HCT116 (cell line): ENCODE results near the gene EBPL. TPM values are rescaled to one million over a fixed set of nuclear protein-coding genes. Genes with fewer than 3 reads are reported as not detected.

Experiments
- ATAC-seq: fragments of 200-7000 bp; cut with Tn5 transposase; 2 replicates; pipeline ENCODE4 v1.9.1; 2020; ENCODE audit warnings: mild to moderate bottlenecking, moderate library complexity
- BruUV-seq: library from RNA; stranded (reverse); fragments of 400-500 nt; replicated peaks from 2 replicates; lab custom pipeline; 2021; lab: Mats Ljungman, UMichigan
- CTCF ChIA-PET: fragments of 300-600 bp; sonication (Branson Sonifier 250); formaldehyde crosslinking; loops from one replicate; lab custom pipeline; 2021; ENCODE audit warnings: antibody characterized with exemption; lab: Charles Lee
- POLR2A ChIA-PET: fragments of 300-600, 350-600 bp; sonication (Branson Sonifier 250); formaldehyde crosslinking; loops from one replicate; lab custom pipeline; 2021; ENCODE audit warnings: antibody characterized with exemption; lab: Charles Lee
- RAD21 ChIA-PET, 2 experiments: fragments of 300-600 bp; sonication (Branson Sonifier 250); formaldehyde crosslinking; loops; one replicate each; lab custom pipeline; 2023; ENCODE audit warnings: low total read pairs in 2 of 2; ENCODE audit not compliant: uncharacterized antibody in 2 of 2, unreplicated experiment in 2 of 2, low non-redundant PET in 1 of 2; lab: Charles Lee
- DNase-seq: peaks from one replicate; pipeline ENCODE4 v3.0.0-alpha.2; 2010; ENCODE audit warnings: low read depth, low spot score
- H2AFZ ChIP-seq: fragments of 200-600 bp; shearing (Covaris generic), sonication (generic); 2 replicates; pipeline ENCODE4 v1.6.1; 2017; ENCODE audit warnings: low read depth, mixed run types, mixed read lengths, antibody characterized with exemption, low read length; ENCODE audit not compliant: poor library complexity, severe bottlenecking
- H3K27ac ChIP-seq: 2 replicates; pipeline ENCODE4 v1.5.1; 2012; ENCODE audit warnings: low read depth, low read length
- H3K27me3 ChIP-seq: fragments of 200-600 bp; sonication (generic); 2 replicates; pipeline ENCODE4 v1.6.1; 2016; ENCODE audit warnings: mixed run types, low read length, mixed read lengths; ENCODE audit not compliant: insufficient read depth
- H3K36me3 ChIP-seq, 2 experiments: fragments of 200-500 bp in 1 of 2; fragments of 200-600 bp in 1 of 2; sonication (Bioruptor generic) in 1 of 2; sonication (generic) in 1 of 2; 2 replicates each; pipeline versions ENCODE4 v1.5.1 to v1.6.1; 2014 to 2016; ENCODE audit warnings: low read length in 2 of 2, inconsistent platforms in 1 of 2, mixed read lengths in 1 of 2, mixed run types in 1 of 2; ENCODE audit not compliant: insufficient read depth in 2 of 2, control insufficient read depth in 1 of 2
- H3K4me1 ChIP-seq, 2 experiments: fragments of 200-600 bp in 1 of 2; sonication (generic) in 1 of 2; 2 replicates each; pipeline versions ENCODE4 v1.5.1 to v1.6.1; 2012 to 2017; ENCODE audit warnings: low read length in 2 of 2, inconsistent platforms in 1 of 2, mild to moderate bottlenecking in 1 of 2, mixed read lengths in 1 of 2, mixed run types in 1 of 2, moderate library complexity in 1 of 2; ENCODE audit not compliant: insufficient read depth in 2 of 2, control insufficient read depth in 1 of 2
- H3K4me2 ChIP-seq: fragments of 200-600 bp; sonication (generic); 2 replicates; pipeline ENCODE4 v1.6.1; 2017; ENCODE audit warnings: mixed run types, low read length, mixed read lengths
- H3K4me3 ChIP-seq, 2 experiments: fragments of 200-600 bp in 1 of 2; sonication (generic) in 1 of 2; replicated peaks in 1 of 2; 2 replicates each; pipeline ENCODE4 v1.5.1; 2011 to 2016; ENCODE audit warnings: low read length in 2 of 2, control low read depth in 1 of 2, low read depth in 1 of 2, mild to moderate bottlenecking in 1 of 2, mixed read lengths in 1 of 2, mixed run types in 1 of 2
- H3K79me2 ChIP-seq: fragments of 200-600 bp; sonication (generic); 2 replicates; pipeline ENCODE4 v1.6.1; 2017; ENCODE audit warnings: mild to moderate bottlenecking, mixed run types, low read length, moderate library complexity, mixed read lengths; ENCODE audit not compliant: insufficient read depth
- H3K9ac ChIP-seq: fragments of 200-600 bp; sonication (generic); 2 replicates; pipeline ENCODE4 v1.6.1; 2016; ENCODE audit warnings: low read length, mixed read lengths
- H3K9me2 ChIP-seq: fragments of 200-600 bp; sonication (generic), shearing (Covaris generic); 2 replicates; pipeline ENCODE4 v1.6.1; 2017; ENCODE audit warnings: mixed run types, mild to moderate bottlenecking, moderate library complexity; ENCODE audit not compliant: insufficient read depth
- H3K9me3 ChIP-seq, 2 experiments: fragments of 200-500 bp in 1 of 2; fragments of 200-600 bp in 1 of 2; sonication (Bioruptor generic) in 1 of 2; sonication (generic) in 1 of 2; 2 replicates each; pipeline ENCODE4 v1.6.1; 2014 to 2017; ENCODE audit warnings: low read length in 2 of 2, mixed read lengths in 2 of 2, inconsistent platforms in 1 of 2, low read depth in 1 of 2, mild to moderate bottlenecking in 1 of 2, mixed run types in 1 of 2, moderate library complexity in 1 of 2; ENCODE audit not compliant: control insufficient read depth in 1 of 2, insufficient read depth in 1 of 2
- H4K20me1 ChIP-seq: fragments of 200-600 bp; sonication (generic), shearing (Covaris generic); 2 replicates; pipeline ENCODE4 v1.6.1; 2017; ENCODE audit warnings: mixed run types, mild to moderate bottlenecking, moderate library complexity; ENCODE audit not compliant: insufficient read depth
- CBX3 ChIP-seq: IDR thresholded peaks from 2 replicates; pipeline ENCODE4 v1.6.1; 2012; ENCODE audit warnings: low read depth
- ELF1 ChIP-seq: IDR thresholded peaks from 2 replicates; pipeline ENCODE4 v1.6.1; 2012; ENCODE audit warnings: low read depth, borderline replicate concordance
- EZH2 ChIP-seq: fragments of 200-600 bp; sonication (generic); IDR thresholded peaks from 2 replicates; pipeline ENCODE4 v1.6.1; 2017; ENCODE audit warnings: antibody characterized with exemption, mixed run types
- FOSL1 ChIP-seq: IDR thresholded peaks from 2 replicates; pipeline ENCODE4 v1.6.1; 2012; ENCODE audit warnings: low read depth
- JUND ChIP-seq: IDR thresholded peaks from 2 replicates; pipeline ENCODE4 v1.6.1; 2012
- POLR2A ChIP-seq: IDR thresholded peaks from 2 replicates; pipeline ENCODE4 v1.7.0; 2011; ENCODE audit warnings: borderline replicate concordance; ENCODE audit not compliant: insufficient read depth, insufficient read length; ENCODE audit errors: extremely low read depth
- POLR2AphosphoS5 ChIP-seq: IDR thresholded peaks from 2 replicates; pipeline ENCODE4 v1.6.1; 2011; ENCODE audit warnings: mild to moderate bottlenecking, low read depth, low read length, moderate library complexity
- SP1 ChIP-seq: IDR thresholded peaks from 2 replicates; pipeline ENCODE4 v1.6.1; 2012; ENCODE audit warnings: low read depth
- SRF ChIP-seq: IDR thresholded peaks from 2 replicates; pipeline ENCODE4 v1.6.1; 2012; ENCODE audit warnings: low read depth
- TCF7L2 ChIP-seq: IDR thresholded peaks from 2 replicates; pipeline ENCODE4 v1.7.0; 2011; ENCODE audit warnings: borderline replicate concordance, inconsistent platforms; ENCODE audit not compliant: insufficient read depth, insufficient read length; ENCODE audit errors: extremely low read depth
- intact Hi-C: fragments of 100-400 bp; cut with micrococcal nuclease; formaldehyde crosslinking; loops from 2 replicates; pipeline ENCODE4 v1.10.0; 2022
- total RNA-seq: library from RNA; stranded (reverse); gene quantifications from one replicate; pipeline ENCODE4 v1.2.1, GENCODE V29; 2021; ENCODE audit not compliant: unreplicated experiment
- TF ChIP-seq, protein P1 (sequence below): IDR thresholded peaks from 2 replicates; pipeline ENCODE4 v1.6.1; 2012
- TF ChIP-seq, protein P2 (sequence below): IDR thresholded peaks from 2 replicates; pipeline ENCODE4 v1.6.1; 2012

Gene EBPL
- total RNA-seq, 1 experiment from 2014 or later, result 73.2 TPM

DNA sequence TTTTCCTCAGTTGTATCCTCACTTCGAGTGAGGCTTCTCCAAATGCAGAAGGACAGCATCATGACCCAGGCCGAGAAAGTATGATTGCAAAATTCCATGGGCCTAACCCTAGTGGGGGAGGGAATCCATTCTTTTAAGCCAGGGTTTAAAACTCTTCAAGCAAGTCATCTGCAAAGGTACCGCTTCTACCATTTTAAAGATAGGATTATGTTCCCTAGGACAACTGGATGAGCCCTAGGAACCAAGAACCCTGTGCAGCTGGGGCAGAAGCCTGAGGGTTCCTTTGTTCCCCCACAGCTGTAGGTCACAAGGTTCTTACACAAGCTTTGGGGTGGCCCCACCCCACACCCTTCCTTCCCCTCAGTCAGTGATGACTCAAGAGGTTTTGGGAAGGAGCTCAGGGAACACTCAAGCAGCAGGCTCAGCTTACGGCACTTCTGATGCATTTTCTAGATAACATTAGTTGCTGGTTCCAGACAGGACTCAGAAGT lies 49.4 kb downstream of the EBPL start:
- H4K20me1 ChIP-seq, result no peaks in the 10 kb centered on the region
- H3K4me1 ChIP-seq, result peaks cover 0 to 3% of the 10 kb centered on the region in 2 experiments; a peak in 1 of 4 replicates
- CTCF ChIA-PET, result no interaction called here
- no peak overlapping the region for H2AFZ ChIP-seq
- no peak overlapping the region for H3K4me3 ChIP-seq
- H3K9ac ChIP-seq, result no peak overlapping the region
- no peaks in the 10 kb centered on the region for H3K9me3 ChIP-seq
- DNase-seq, result no peak
- no TSS peak for BruUV-seq
- H3K9me2 ChIP-seq, result no peaks in the 10 kb centered on the region
- RAD21 ChIA-PET, result no interaction called here
- POLR2A ChIA-PET, result no interaction called here
- no peak overlapping the region for H3K4me2 ChIP-seq
- no peaks in the 10 kb centered on the region for H3K36me3 ChIP-seq
- H3K27me3 ChIP-seq, result no peaks in the 10 kb centered on the region
- no peak overlapping the region for H3K27ac ChIP-seq
- ATAC-seq, result no peak; the same call in 1 of the 2 replicates
- H3K79me2 ChIP-seq, result no peaks in the 10 kb centered on the region
- no peak for TF ChIP-seq ELF1
- TF ChIP-seq POLR2A, result no peak
- TF ChIP-seq, protein P1, sequence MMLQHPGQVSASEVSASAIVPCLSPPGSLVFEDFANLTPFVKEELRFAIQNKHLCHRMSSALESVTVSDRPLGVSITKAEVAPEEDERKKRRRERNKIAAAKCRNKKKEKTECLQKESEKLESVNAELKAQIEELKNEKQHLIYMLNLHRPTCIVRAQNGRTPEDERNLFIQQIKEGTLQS, result no peak
- TF ChIP-seq POLR2AphosphoS5, result no peak
- no peak for TF ChIP-seq CBX3
- TF ChIP-seq, protein P2, sequence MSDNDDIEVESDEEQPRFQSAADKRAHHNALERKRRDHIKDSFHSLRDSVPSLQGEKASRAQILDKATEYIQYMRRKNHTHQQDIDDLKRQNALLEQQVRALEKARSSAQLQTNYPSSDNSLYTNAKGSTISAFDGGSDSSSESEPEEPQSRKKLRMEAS, result no peak
- TF ChIP-seq TCF7L2, result no peak
- TF ChIP-seq SRF, result no peak
- TF ChIP-seq JUND, result no peak
- TF ChIP-seq EZH2, result no peak
- TF ChIP-seq, all 23 proteins: peak for 0
- intact Hi-C loops, result no loop called here

DNA sequence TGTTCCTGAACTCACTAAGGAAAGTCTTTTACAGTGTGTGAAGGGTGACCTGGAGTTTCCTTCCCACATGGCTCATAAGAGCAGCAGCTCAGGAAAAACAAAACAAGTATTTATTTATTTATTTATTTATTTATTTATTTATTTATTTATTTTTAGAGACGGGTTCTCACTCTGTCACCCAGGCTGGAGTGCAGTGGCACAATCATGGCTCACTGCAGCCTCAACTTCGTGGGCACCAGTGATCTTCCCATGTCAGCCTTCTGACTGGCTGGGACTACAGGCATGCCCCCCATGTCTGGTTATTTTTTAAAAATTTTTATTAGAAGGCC lies 52.6 kb downstream of the EBPL start:
- no peak for DNase-seq
- no peaks in the 10 kb centered on the region for H3K9me3 ChIP-seq
- intact Hi-C loops, result no loop called here
- no peak overlapping the region for H2AFZ ChIP-seq
- no peaks in the 10 kb centered on the region for H3K27me3 ChIP-seq
- no peak overlapping the region for H3K4me3 ChIP-seq
- no peak overlapping the region for H3K9ac ChIP-seq
- ChIA-PET POLR2A (no interaction called here), CTCF (no interaction called here), RAD21 (no interaction called here)
- H3K79me2 ChIP-seq, result no peaks in the 10 kb centered on the region
- no peak overlapping the region for H3K4me2 ChIP-seq
- no TSS peak for BruUV-seq
- TF ChIP-seq SP1, result no peak
- TF ChIP-seq POLR2AphosphoS5, result no peak
- no peak for TF ChIP-seq FOSL1
- no peaks in the 10 kb centered on the region for H3K36me3 ChIP-seq
- no peak for ATAC-seq
- peaks cover 0 to 3% of the 10 kb centered on the region in 2 experiments; a peak in 1 of 4 replicates for H3K4me1 ChIP-seq
- H3K9me2 ChIP-seq, result no peaks in the 10 kb centered on the region
- no peak overlapping the region for H3K27ac ChIP-seq
- H4K20me1 ChIP-seq, result no peaks in the 10 kb centered on the region
